ENCODE measurements around the gene CHKA.

CHKA gene

GRCh38 chr11:68074584-68075352 is 46.4 kb downstream of the CHKA start:
- DNase-seq (ENCODE audit: low read depth in 4 of 4, low spot score in 1 of 4): no peak

- DNase-seq (ENCODE audit: low read depth in 4 of 4, low spot score in 1 of 4): no peak
Observed at GRCh38 chr11:68071281-68072048, 49.7 kb downstream of the CHKA start.

- DNase-seq (ENCODE audit: low read depth in 4 of 4, low spot score in 1 of 4): no peak
Observed at GRCh38 chr11:68067991-68068390, 53.2 kb downstream of the CHKA start.

GRCh38 chr11:68066742-68067141 is 54.4 kb downstream of the CHKA start:
- DNase-seq (ENCODE audit: low read depth in 4 of 4, low spot score in 1 of 4): no peak

GRCh38 chr11:68065841-68066240 is 55.3 kb downstream of the CHKA start:
- no peak for DNase-seq (ENCODE audit: low read depth in 4 of 4, low spot score in 1 of 4)

DNA sequence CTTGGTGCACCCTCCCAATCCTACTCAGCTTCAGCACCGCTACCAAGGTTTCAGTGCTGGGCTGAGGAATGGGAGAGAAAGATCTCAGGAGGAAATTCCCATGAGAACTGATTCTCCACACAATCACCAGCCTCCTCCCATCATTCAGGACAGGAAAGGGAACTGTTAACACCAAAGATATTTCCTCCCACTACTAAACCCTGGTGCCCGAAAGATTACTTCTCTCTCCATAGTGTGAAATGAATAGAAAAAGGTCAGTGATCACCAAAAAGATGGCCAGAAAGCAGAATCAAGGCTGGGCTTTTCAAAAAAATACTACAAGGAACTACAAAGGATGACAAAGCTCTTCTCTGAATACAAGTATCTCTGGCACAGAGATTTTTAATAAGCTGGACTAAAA is 56.3 kb downstream of the CHKA start:
- no peak for DNase-seq (ENCODE audit: low read depth in 4 of 4, low spot score in 1 of 4)

- no peak for DNase-seq (ENCODE audit: low read depth in 4 of 4, low spot score in 1 of 4)
Observed at GRCh38 chr11:68061508-68061907, 59.7 kb downstream of the CHKA start.

DNA sequence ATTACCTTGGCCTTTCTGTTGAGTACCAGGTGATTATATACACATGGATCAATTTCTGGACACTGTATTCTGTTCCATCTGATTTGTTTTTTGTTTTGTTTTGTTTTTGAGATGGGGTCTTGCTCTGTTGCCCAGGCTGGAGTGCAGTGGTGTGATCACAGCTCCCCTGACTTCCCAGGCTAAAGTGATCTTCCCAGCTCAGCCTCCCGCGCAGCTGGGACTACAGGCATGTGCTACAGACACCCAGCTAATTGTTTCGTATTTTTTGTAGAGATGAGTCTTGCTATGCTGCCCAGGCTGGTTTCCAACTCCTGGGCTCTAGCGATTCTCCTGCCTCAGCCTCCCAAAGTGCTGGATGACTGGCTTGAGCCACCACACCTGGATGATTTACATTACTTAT is 63.4 kb downstream of the CHKA start:
- DNase-seq (ENCODE audit: low read depth in 4 of 4, low spot score in 1 of 4): no peak

DNA sequence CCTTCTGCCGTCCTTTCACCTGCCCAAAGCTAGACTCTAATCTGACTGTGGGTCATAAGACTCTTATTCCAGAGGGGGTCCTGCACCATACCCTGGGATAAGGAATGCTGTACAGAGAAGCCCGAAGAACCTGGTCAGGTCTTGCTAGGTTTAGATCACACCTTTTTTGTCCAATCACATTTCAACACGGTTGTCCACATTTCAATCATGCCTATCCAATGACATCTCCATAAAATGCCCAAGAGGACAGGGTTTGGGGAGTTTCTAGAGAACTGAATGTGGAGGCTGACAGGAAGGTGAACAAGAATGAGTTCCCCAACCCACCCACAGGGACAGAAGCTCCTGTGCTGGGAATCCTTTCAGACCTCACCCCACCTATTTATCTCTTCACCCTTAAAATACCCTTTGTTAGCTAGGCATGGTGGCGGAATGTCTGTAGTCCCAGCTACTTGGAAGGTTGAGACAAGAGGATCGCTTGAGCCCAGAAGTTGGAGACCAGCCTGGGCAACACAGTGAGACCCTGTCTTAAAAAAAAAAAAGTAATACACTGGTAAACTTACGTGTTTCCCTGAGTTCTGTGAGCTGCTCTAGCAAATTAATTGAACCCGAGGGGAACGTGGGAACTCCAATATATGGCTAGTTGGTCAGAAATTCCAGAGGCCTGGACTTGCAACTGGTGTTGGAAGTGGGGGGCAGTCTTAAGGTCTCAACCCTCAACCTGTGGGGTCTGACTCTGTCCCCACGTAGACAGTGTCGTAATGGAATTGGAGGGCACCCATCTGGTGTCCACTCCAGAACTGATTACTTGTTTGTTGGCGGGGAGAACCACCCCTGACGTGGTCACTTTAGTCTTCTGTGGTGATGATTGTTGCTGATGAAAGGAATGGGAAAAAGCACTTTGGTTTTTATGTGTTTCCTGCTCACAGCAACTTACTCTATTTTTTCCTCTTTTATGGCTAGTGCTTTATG is 64.6 kb downstream of the CHKA start:
- no peak for DNase-seq (ENCODE audit: low read depth in 4 of 4, low spot score in 1 of 4)

- no peak for DNase-seq (ENCODE audit: low read depth in 4 of 4, low spot score in 1 of 4)
Observed at GRCh38 chr11:68053981-68054812, 67.0 kb downstream of the CHKA start.

- no peak for DNase-seq (ENCODE audit: low read depth in 4 of 4, low spot score in 1 of 4)
Observed at GRCh38 chr11:68053117-68053516, 68.1 kb downstream of the CHKA start.

DNA sequence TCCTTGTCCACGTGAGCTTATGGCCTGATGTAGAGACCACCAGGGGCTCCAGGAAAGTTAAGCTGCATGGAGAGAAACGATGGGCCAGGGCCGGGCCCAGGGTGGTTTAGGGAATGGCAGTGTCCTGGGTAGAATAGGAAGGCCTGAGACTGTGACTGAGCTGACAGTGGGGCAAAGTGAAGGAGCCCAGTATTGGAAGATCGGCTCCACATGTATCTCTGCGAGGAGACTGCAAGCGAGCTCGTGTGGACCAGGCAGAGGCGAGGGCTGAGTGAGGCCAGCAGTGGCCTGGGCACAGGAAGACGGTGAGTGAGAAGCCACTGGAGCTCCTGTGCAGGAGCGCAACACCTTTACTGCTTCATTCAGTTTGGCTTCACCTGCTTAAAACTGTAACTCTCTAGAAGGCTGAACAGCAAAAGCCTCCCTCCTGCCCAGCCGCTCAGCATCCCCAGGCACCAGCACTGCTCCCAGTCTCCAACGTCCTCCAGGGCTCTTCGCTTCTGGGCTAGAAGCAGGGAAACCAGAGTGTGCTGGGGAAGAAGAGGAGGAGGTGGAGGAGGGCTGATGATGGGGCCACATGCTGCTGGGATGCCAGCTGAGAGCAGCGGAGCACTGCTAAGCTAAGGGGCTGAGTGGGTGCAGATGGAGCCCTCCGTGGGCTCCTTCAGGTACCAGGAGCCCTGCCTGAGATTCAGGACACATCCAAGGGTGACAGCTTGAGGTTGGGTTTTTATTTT is 68.9 kb downstream of the CHKA start:
- DNase-seq (ENCODE audit: low read depth in 4 of 4, low spot score in 1 of 4): no peak

DNA sequence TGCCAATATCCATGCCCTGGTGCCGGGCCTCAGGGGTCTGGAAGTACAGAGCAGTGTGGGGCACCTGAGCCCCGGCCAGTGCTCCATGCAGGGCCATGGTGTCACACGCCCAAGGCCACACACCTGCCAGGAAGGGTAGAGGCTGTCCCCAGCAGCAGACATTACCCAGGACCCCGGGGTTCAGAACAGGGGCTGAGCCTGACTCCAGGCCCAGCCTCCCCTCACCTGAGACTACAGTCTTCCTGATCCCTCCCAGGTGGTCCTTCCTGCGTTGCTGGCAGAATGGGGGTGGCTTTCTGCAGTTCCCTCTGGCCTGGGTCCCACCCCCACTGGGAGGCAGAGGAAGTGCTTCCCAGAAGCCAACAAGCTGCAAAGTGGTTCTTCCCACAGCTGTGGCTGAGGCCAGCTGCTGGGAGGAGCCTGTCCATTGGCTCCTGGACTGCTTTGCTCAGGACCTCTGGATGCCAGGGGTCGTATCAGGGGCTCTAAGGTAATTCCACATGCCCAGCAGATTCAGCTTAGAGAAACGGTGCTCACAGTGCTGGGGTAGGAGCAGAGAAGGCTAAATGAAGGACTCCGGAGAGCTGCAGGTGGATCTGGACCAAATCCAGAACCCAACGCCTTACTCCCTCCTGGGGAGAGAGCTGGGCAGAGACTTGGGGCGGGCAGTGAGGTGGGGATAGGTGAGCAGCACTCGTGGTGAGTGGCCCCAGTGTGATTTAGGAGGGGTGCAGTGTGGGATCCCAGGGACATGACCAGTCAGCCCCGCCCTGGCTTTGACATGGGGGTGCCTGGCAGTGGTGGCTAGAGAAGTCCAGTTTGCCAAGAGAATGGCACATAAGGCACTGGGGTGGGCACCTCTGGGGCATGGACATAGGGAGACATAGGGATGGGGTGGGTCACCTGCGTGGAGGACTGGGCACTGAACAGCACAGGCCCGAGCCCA is 69.7 kb downstream of the CHKA start:
- no peak for DNase-seq (ENCODE audit: low read depth in 4 of 4, low spot score in 1 of 4)

GRCh38 chr11:68050371-68050841 is 70.8 kb downstream of the CHKA start:
- no peak for DNase-seq (ENCODE audit: low read depth in 4 of 4, low spot score in 1 of 4)

- no peak for DNase-seq (ENCODE audit: low read depth in 4 of 4, low spot score in 1 of 4)
Observed at GRCh38 chr11:68049509-68050370, 71.4 kb downstream of the CHKA start.

DNA sequence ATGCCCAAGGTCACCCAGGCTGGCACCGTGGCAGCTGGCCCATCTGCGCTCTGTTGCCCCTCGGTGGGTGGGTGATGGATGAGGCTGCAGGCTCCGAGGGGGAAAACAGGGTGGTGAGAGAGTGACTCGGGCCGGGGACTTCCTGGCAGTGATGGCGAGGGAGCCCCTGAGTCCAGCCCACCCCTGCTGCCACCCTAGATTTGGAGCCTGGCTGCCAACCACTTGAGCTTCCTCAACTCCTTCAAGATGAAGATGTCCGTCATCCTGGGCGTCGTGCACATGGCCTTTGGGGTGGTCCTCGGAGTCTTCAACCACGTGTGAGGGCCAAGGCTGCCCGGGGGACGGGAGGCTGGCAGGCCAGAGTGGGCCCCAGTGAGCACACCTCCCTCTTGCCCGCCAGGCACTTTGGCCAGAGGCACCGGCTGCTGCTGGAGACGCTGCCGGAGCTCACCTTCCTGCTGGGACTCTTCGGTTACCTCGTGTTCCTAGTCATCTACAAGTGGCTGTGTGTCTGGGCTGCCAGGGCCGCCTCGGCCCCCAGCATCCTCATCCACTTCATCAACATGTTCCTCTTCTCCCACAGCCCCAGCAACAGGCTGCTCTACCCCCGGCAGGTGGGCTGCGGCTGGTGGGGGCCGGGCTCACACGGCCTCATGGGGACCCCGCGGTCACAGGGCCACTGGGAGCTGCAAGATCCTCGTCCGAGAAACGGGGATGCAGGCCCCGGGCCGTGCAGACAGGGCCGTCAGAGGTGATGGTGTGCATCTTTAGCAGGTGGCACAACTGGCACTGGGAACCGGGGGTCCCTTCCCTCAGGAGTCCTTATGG is 72.3 kb downstream of the CHKA start:
- DNase-seq (ENCODE audit: low read depth in 4 of 4, low spot score in 1 of 4): no peak
